GM19240 (cell line): ENCODE data around the gene CRYZL1.
"Not testable (repeated sequence)": the region's sequence is repeated elsewhere in the genome, so short reads cannot be mapped to it uniquely, and the experiment has no call there.

Experiments used
- DNase-seq: peaks from one replicate; pipeline ENCODE4 v3.0.0; 2011; ENCODE audit warnings: low spot score; ENCODE audit not compliant: insufficient read length

The CRYZL1 gene

GRCh38 chr21:33641352-33642026 lies at the start of gene CRYZL1:
CRYZL1 (minus strand) TSS chr21:33641741; CDS start chr21:33631551, 10,190 bp downstream.
- DNase-seq: peak; percentile 85

GRCh38 chr21:33690874-33691273 lies 49.3 kb upstream of the CRYZL1 start:
- DNase-seq: no peak

DNA sequence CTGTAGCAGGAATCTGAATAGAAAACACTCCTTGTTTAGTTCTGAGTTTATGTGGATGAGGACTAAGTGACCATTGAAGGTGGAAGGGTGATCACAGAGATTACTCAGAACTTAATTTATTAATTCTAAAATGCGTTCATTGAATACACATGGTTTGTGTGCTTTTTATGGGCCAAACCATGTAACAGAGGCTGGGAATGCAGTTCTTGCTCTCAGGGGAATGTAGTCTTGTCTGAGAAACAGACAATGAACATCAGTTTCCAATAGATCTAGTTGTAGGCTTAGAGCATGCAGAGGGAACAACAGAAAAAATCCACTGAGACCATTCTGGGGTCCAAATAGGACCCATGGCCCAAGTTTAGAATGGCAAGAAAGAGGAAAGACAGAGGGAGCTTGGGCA lies 46.8 kb upstream of the CRYZL1 start:
- no peak for DNase-seq

- no peak for DNase-seq
These were observed 46.1 kb upstream of the CRYZL1 start for GRCh38 chr21:33687634-33688033.

DNA sequence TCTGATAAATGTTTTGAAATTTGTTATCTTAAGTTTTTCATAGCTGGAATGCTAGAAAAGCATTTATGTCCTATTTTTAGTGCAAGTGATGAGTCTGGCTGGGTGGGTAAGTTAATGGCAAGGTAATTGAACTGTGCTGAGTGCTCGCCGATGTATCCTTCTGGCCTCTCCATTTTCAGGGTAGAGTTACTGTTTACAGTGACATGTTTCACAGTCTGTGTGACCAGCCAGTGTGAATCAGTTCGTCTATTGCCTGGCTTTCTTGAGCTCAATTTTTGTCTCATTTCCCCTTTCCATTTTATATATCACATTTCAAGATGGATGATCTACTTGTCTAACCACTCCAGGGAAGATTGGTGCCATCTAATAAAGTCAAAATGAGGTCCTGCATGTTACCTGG lies 44.8 kb upstream of the CRYZL1 start:
- no peak for DNase-seq

GRCh38 chr21:33685613-33686197 lies 44.2 kb upstream of the CRYZL1 start:
- DNase-seq: no peak

DNA sequence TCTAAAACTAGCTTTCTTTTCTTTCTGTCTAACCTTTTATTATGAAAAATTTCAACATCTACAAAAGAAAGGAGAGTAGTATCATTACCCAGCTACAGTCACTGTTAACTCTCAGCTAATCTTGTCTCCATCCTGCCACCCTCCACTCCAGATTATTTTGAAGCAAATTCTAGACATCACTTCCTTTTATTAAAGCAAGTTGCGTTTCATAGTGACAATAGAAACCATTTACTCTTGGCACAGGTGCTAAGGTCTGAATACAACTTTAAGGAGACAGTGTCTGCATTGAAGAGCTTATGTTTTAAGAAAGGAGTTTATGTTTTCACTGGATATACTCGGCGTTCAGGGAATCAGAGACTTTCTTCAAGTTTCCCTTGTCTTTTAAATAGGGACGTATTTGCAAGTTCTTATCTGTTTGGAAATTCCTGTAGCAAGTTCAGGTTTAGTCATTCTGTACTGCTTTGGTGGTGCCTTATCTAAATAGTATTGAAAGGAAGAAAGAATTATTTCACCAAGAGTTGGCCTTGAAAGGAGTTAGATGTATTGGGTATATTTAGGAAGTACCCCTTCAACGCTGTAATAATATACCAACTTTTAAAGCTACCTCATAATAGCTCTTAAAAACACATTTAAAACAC lies 43.5 kb upstream of the CRYZL1 start:
- no peak for DNase-seq

- DNase-seq: no peak
These were observed 42.5 kb upstream of the CRYZL1 start for GRCh38 chr21:33684068-33684467.

DNA sequence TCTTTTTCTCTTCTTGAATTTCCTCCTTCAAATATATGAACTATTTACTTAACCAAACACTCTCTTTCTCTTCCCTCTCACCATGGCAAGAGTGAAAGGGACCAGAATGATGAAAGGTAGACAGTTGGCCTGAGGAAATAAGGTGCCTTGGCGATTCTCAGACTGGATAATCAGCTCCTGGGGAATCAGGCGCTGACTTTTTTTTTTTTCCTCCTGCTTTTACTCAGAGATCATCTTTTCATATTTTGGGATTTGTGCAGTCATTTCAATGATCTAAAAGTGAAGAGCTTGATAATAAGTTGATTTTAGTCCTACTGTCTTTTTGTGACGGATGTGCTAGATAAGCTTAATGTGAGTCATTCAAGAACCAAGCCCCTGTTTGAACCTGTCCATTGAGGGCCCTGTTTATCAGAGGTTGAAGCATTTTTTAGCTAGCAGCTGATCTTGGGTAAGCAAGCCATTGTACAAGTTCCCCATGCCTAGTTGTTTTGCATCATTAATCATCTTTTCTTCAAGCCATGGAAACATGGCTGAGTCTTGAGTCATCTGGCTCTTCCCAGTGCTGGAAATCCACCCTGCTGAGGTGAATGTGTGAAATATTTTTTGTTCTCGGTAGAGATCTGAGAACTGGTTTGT lies 41.6 kb upstream of the CRYZL1 start:
- no peak for DNase-seq

DNA sequence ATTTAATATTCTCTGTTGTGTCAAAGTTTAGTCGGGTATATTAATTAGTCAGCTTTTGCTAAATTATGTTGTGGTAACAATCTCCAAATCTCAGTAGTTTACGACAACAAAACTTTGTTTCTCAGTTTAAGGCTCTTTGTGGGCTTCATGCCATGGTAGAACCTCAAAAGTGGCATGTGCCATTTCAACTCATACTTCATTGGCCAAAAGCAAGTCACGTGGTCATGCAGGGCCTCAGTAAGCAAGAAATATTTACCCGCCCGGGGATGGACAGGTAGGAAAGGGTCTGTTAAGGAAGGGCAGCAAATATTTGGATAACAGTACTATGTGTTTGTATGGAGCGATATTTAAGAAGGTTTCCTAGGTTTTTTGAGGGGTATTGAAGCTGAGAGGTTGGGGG lies 39.3 kb upstream of the CRYZL1 start:
- no peak for DNase-seq

DNA sequence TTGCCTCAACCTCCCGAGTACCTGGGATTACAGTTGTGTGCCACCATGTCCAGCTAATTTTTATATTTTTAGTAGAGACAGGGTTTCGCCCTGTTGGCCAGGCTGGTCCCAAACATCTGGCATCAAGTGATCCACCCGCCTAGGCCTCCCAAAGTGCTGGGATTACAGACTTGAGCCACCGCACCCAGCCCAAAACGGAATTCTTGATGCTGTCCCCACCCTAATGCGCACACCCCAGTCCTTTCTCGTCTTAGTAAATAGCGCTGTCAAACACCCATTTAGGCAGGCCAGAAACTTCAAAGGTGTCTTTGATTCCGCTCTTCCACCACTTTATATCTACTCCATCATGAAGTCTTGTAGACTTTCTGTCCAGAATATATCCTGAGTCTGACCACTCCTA lies 35.9 kb upstream of the CRYZL1 start:
- no peak for DNase-seq

DNA sequence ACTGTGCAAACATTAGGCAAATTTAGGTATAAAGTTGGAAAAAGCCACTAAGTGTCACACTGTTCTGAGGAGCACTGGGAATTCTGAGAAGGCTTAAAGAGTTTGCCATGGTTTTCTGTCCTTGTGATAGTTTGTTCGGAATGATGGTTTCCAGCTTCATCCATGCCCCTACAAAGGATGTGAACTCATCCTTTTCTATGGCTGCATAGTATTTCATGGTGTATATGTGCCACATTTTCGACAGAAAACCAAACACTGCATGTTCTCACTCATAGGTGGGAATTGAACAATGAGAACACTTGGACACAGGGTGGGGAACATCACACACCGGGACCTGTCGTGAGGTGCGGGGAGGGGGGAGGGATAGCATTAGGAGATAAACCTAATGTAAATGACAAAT lies 35.1 kb upstream of the CRYZL1 start:
- not testable (repeated sequence) for DNase-seq

DNA sequence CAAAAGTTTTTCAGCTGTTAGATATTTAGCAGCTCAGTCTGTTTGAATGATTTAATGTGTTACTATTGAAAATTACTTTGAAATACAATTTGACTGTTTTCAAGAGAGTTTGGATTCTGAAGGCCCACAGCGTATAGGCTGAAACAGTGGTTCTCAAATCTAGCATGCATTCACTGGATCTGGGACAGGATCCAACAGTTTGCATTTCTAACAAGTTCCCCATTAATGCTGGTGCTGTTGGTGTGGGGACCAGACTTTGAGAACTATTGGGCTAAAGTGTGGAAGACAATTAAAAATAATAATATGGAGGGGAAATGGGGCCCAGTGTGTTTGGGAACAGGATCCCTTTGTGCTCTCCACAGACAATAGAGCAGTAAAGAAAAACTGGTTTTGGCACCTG lies 32.7 kb upstream of the CRYZL1 start:
- DNase-seq: no peak

- DNase-seq: no peak
These were observed 31.9 kb upstream of the CRYZL1 start for GRCh38 chr21:33673473-33673872.

- no peak for DNase-seq
These were observed 28.8 kb upstream of the CRYZL1 start for GRCh38 chr21:33670076-33670978.

GRCh38 chr21:33668620-33669019 lies 27.1 kb upstream of the CRYZL1 start:
- DNase-seq: no peak

DNA sequence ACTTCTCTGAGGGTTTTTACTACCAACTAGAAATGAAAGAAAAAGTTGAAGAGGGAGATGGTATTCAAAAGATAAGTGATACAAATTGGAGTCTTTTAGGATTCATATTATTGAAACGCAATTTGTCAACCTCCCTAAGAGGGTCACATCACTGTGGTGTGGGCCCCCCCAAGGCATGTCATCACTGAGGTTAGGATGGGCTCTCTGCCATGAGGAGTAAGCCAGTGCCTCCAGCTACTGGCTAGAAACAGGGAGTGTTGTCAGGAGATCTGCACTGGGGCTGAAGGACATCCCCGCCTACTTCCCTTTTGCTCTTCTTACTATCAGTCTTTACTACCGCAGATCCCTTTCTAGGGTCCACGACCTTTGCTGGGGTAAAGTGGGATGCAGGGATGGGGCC lies 26.6 kb upstream of the CRYZL1 start:
- DNase-seq: no peak

DNA sequence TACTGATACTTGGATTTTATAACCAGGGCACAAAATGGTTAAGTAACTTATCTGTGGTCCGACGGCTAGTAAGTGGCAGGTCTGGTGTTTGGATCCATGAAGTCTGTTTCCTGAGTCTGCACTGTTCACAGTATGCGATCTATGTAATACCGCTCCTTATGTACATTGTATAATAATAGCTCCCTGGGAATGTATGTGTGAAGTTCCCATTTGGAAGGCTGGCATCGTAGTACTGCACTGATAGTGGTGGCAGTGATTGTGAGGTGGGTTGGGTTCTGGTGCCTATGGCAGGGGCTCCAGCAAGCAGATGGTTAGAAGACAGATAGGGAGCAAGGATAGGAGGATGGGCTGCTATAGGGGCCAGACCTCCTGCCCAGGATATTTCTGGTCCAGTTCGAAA lies 26.1 kb upstream of the CRYZL1 start:
- DNase-seq: no peak

- DNase-seq: no peak
These were observed 24.6 kb upstream of the CRYZL1 start for GRCh38 chr21:33666153-33666552.

- no peak for DNase-seq
These were observed 22.6 kb upstream of the CRYZL1 start for GRCh38 chr21:33664135-33664534.

- no peak for DNase-seq
These were observed 21.7 kb upstream of the CRYZL1 start for GRCh38 chr21:33663241-33663640.
